GM23338 (cell line): ENCODE results near the gene STX11. TPM values are rescaled to one million over a fixed set of nuclear protein-coding genes. Genes with fewer than 3 reads are reported as not detected.
A peak's percentile ranks its signal among the peaks of the same experiment; 100 is the strongest.

ENCODE experiments used
- ATAC-seq: fragments of 200-7000 bp; cut with Tn5 transposase; 3 replicates; pipeline ENCODE4 v1.9.1; 2020
- DNase-seq: peaks from one replicate; pipeline ENCODE4 v3.0.0-alpha.2; 2015; ENCODE audit warnings: low spot score
- H2AFZ ChIP-seq: fragments of 200-600 bp; sonication (generic); 2 replicates; pipeline ENCODE4 v1.8.0; 2016; ENCODE audit warnings: antibody characterized with exemption, mild to moderate bottlenecking, moderate library complexity
- H3F3A ChIP-seq: fragments of 200-600 bp; sonication (generic); replicated peaks from 2 replicates; pipeline ENCODE4 v1.8.0; 2017; ENCODE audit warnings: antibody characterized with exemption, mixed run types, low read depth
- H3K27ac ChIP-seq: fragments of 200-600 bp; sonication (generic); 2 replicates; pipeline ENCODE4 v1.6.1; 2016; ENCODE audit warnings: low read depth
- H3K27me3 ChIP-seq: fragments of 200-600 bp; sonication (generic); 2 replicates; pipeline ENCODE4 v1.8.0; 2016; ENCODE audit warnings: mild to moderate bottlenecking, mixed run types, moderate library complexity; ENCODE audit not compliant: insufficient read depth
- H3K36me3 ChIP-seq: fragments of 200-600 bp; sonication (generic); 2 replicates; pipeline ENCODE4 v1.8.0; 2016; ENCODE audit warnings: mild to moderate bottlenecking; ENCODE audit not compliant: insufficient read depth
- H3K4me1 ChIP-seq: fragments of 200-600 bp; sonication (generic); 2 replicates; pipeline ENCODE4 v1.8.0; 2016; ENCODE audit warnings: mild to moderate bottlenecking, moderate library complexity; ENCODE audit not compliant: insufficient read depth
- H3K4me2 ChIP-seq: fragments of 200-600 bp; sonication (generic); 2 replicates; pipeline ENCODE4 v1.7.1; 2017; ENCODE audit warnings: mixed run types
- H3K4me3 ChIP-seq: fragments of 200-600 bp; sonication (generic); 2 replicates; pipeline ENCODE4 v1.6.1; 2016; ENCODE audit warnings: mixed run types
- H3K79me2 ChIP-seq: fragments of 200-600 bp; sonication (generic); replicated peaks from 2 replicates; pipeline ENCODE4 v1.8.0; 2017; ENCODE audit warnings: mild to moderate bottlenecking; ENCODE audit not compliant: insufficient read depth
- H3K9me2 ChIP-seq: fragments of 200-600 bp; sonication (generic); 2 replicates; pipeline ENCODE4 v1.8.0; 2017; ENCODE audit not compliant: insufficient read depth
- H4K20me1 ChIP-seq: fragments of 200-600 bp; sonication (generic); replicated peaks from 2 replicates; pipeline ENCODE4 v1.8.0; 2017; ENCODE audit warnings: mild to moderate bottlenecking; ENCODE audit not compliant: insufficient read depth
- H3K27ac Mint-ChIP-seq: 2 replicates; pipeline ENCODE4 v1.8.0; 2020; ENCODE audit warnings: inconsistent platforms, mild to moderate bottlenecking, moderate library complexity, mixed read lengths
- H3K27me3 Mint-ChIP-seq: 3 replicates; pipeline ENCODE4 v1.8.0; 2022; ENCODE audit warnings: low read depth, mild to moderate bottlenecking, moderate library complexity, mixed read lengths, inconsistent platforms; ENCODE audit not compliant: insufficient read depth, poor library complexity
- H3K36me3 Mint-ChIP-seq: 3 replicates; pipeline ENCODE4 v1.8.0; 2021; ENCODE audit warnings: low read depth, mild to moderate bottlenecking, inconsistent platforms, moderate library complexity, mixed read lengths
- H3K4me1 Mint-ChIP-seq: 3 replicates; pipeline ENCODE4 v1.8.0; 2020; ENCODE audit warnings: mild to moderate bottlenecking, inconsistent platforms, mixed read lengths
- H3K4me3 Mint-ChIP-seq: 3 replicates; pipeline ENCODE4 v1.8.0; 2021; ENCODE audit warnings: moderate library complexity, mild to moderate bottlenecking, inconsistent platforms, mixed read lengths
- H3K9me3 Mint-ChIP-seq: 3 replicates; pipeline ENCODE4 v1.8.0; 2020; ENCODE audit warnings: moderate library complexity, mild to moderate bottlenecking, inconsistent platforms, mixed read lengths
- CREB1 ChIP-seq: fragments of 250-450 bp; sonication (Bioruptor Pico); IDR thresholded peaks from 2 replicates; pipeline ENCODE4 v1.5.0; 2020; ENCODE audit warnings: low read depth, mild to moderate bottlenecking, moderate library complexity
- CTCF ChIP-seq, 2 experiments: fragments of 200-600 bp in 1 of 2; sonication (generic) in 1 of 2; conservative IDR thresholded peaks; 2 replicates each; pipeline versions ENCODE4 v1.5.1 to v1.6.1; 2016 to 2017; ENCODE audit warnings: antibody characterized with exemption in 2 of 2, low read depth in 2 of 2, mild to moderate bottlenecking in 2 of 2, moderate library complexity in 1 of 2
- ETS1 ChIP-seq: IDR thresholded peaks from 2 replicates; pipeline ENCODE4 v1.6.1; 2016; ENCODE audit warnings: antibody characterized with exemption
- EZH2 ChIP-seq: fragments of 200-600 bp; sonication (generic); IDR thresholded peaks from one replicate; pipeline ENCODE4 v1.8.0; 2017; ENCODE audit warnings: antibody characterized with exemption, mild to moderate bottlenecking, low read depth; ENCODE audit not compliant: unreplicated experiment
- EZH2phosphoT487 ChIP-seq: fragments of 200-600 bp; sonication (generic); IDR thresholded peaks from one replicate; pipeline ENCODE4 v1.8.1; 2018; ENCODE audit warnings: antibody characterized with exemption; ENCODE audit not compliant: unreplicated experiment
- POLR2AphosphoS5 ChIP-seq: IDR thresholded peaks from 2 replicates; pipeline ENCODE4 v1.6.1; 2016; ENCODE audit warnings: antibody characterized with exemption, low read depth
- REST ChIP-seq: IDR thresholded peaks from one replicate; pipeline ENCODE4 v1.6.1; 2018; ENCODE audit warnings: antibody characterized with exemption; ENCODE audit not compliant: unreplicated experiment
- ZNF114 ChIP-seq: fragments of 250-450 bp; sonication (Bioruptor Pico); IDR thresholded peaks from 2 replicates; pipeline ENCODE4 v1.5.0; 2020; ENCODE audit warnings: mild to moderate bottlenecking, moderate library complexity
- polyA plus RNA-seq: library from polyadenylated mRNA; unstranded; fragments of >200 nt; fragmentation: Nextera tagmentation; extraction: Ambion mirVana; gene quantifications from 2 replicates; pipeline ENCODE4 v1.2.1, GENCODE V29; 2016
- total RNA-seq: library from RNA; depleted of rRNA; stranded (reverse); fragments of >200 nt; shearing (Covaris generic); gene quantifications from 2 replicates; pipeline ENCODE4 v1.2.3, GENCODE V29; 2014

Gene STX11
- total and polyA plus RNA-seq, 2 experiments from 2014 or later: 0.35 to 0.52 TPM

GRCh38 chr6:144148886-144149285, 1.4 kb upstream of the STX11 start (continued):
- TF ChIP-seq ETS1 (no peak), REST (no peak), POLR2AphosphoS5 (no peak), CREB1 (CRISPR knock-in tag) (no peak), EZH2phosphoT487 (no peak)

- TF ChIP-seq ZNF114 (CRISPR knock-in tag): no peak
- peak; percentile 63 for TF ChIP-seq EZH2
- Histone ChIP-seq H3K79me2 (no peaks in the 10 kb centered on the region), H4K20me1 (no peaks in the 10 kb centered on the region), H2AFZ (peak overlapping the region; percentile 99), H3K4me3 (peak overlapping the region; percentile 88), H3K9me2 (no peaks in the 10 kb centered on the region), H3K27ac (no peak overlapping the region), H3K4me2 (peak overlapping the region; percentile 80), H3F3A (no peaks in the 10 kb centered on the region), H3K27me3 (peaks cover 47% of the 10 kb centered on the region), H3K36me3 (no peaks in the 10 kb centered on the region), H3K4me1 (peaks cover 8% of the 10 kb centered on the region)
- ATAC-seq (no peak), DNase-seq (no peak)
- H3K36me3 Mint-ChIP-seq: no peaks in the 10 kb centered on the region
- no peak overlapping the region for H3K27ac Mint-ChIP-seq
- peaks cover 30% of the 10 kb centered on the region for H3K27me3 Mint-ChIP-seq
- no peaks in the 10 kb centered on the region for H3K9me3 Mint-ChIP-seq
- peak overlapping the region; percentile 82 for H3K4me3 Mint-ChIP-seq
- H3K4me1 Mint-ChIP-seq: peaks cover 8% of the 10 kb centered on the region
Measured at GRCh38 chr6:144149558-144149893, 791 bp upstream of the STX11 start.

GRCh38 chr6:144150710-144151657, 667 bp downstream of the STX11 start:
- ATAC-seq (peak; percentile 68), DNase-seq (peak; percentile 83)
- Mint-ChIP-seq H3K27ac (no peak overlapping the region), H3K36me3 (no peaks in the 10 kb centered on the region), H3K9me3 (no peaks in the 10 kb centered on the region), H3K4me3 (peak overlapping the region; percentile 75), H3K27me3 (peaks cover 30% of the 10 kb centered on the region), H3K4me1 (peaks cover 8% of the 10 kb centered on the region)
- TF ChIP-seq ZNF114 (CRISPR knock-in tag) (no peak), CTCF (conservative IDR thresholded peaks at IDR 0.05; ENCODE audit: low read depth in 2 of 2) (peak; percentile 33 to 40)
- Histone ChIP-seq H3K79me2 (no peaks in the 10 kb centered on the region), H3K27me3 (peaks cover 47% of the 10 kb centered on the region), H3K36me3 (no peaks in the 10 kb centered on the region), H3K4me2 (peak overlapping the region; percentile 80), H3K4me1 (peaks cover 8% of the 10 kb centered on the region), H4K20me1 (no peaks in the 10 kb centered on the region), H3K9me2 (no peaks in the 10 kb centered on the region), H3F3A (no peaks in the 10 kb centered on the region), H3K4me3 (peak overlapping the region; percentile 88), H2AFZ (peak overlapping the region; percentile 99), H3K27ac (no peak overlapping the region)
